C4-2B (cell line): ENCODE measurements around the gene OLFML2B.

Experiments used
- H3K27ac ChIP-seq: fragments of 450-650 bp; 2 replicates; pipeline ENCODE4 v1.5.1; 2017
- CTCF ChIP-seq: fragments of 450-650 bp; conservative IDR thresholded peaks from 2 replicates; pipeline ENCODE4 v1.5.1; 2017; ENCODE audit warnings: mild to moderate bottlenecking
- ZFX ChIP-seq: fragments of 450-650 bp; IDR thresholded peaks from 2 replicates; pipeline ENCODE4 v1.6.1; 2017

OLFML2B gene

GRCh38 chr1:161981735-161982506, 41.7 kb downstream of the OLFML2B start:
- TF ChIP-seq CTCF (no peak), ZFX (no peak)
- no peak overlapping the region for H3K27ac ChIP-seq

GRCh38 chr1:161981126-161981525, 42.5 kb downstream of the OLFML2B start:
- TF ChIP-seq CTCF (no peak), ZFX (no peak)
- no peak overlapping the region for H3K27ac ChIP-seq

GRCh38 chr1:161978011-161978790, 45.5 kb downstream of the OLFML2B start:
- H3K27ac ChIP-seq: no peak overlapping the region
- TF ChIP-seq CTCF (no peak), ZFX (no peak)

- TF ChIP-seq ZFX: no peak
- no peak for TF ChIP-seq CTCF
- H3K27ac ChIP-seq: no peak overlapping the region
Measured at GRCh38 chr1:161973924-161974845, 49.5 kb downstream of the OLFML2B start.

GRCh38 chr1:161972828-161973227, 50.8 kb downstream of the OLFML2B start:
- no peak overlapping the region for H3K27ac ChIP-seq
- TF ChIP-seq CTCF: no peak
- TF ChIP-seq ZFX: no peak

- TF ChIP-seq ZFX: no peak
- no peak for TF ChIP-seq CTCF
- H3K27ac ChIP-seq: no peak overlapping the region
Measured at GRCh38 chr1:161970633-161971032, 53.0 kb downstream of the OLFML2B start.
